Activated CD4-positive, alpha-beta T cell treated with anti-CD3 and anti-CD28 coated beads, Interleukin-2, amount 10 ng/mL, durations not matched to agents 24 days and 14 days (primary cell): ENCODE results near the gene ANKRD11. TPM values are rescaled to one million over a fixed set of nuclear protein-coding genes. Genes with fewer than 3 reads are reported as not detected.

ENCODE experiments used
- DNase-seq: peaks from one replicate; pipeline ENCODE4 v3.0.0; 2022
- H3K27ac Mint-ChIP-seq: one replicate; pipeline ENCODE4 v1.8.0; 2022; ENCODE audit warnings: mild to moderate bottlenecking, mixed read lengths
- H3K27me3 Mint-ChIP-seq: one replicate; pipeline ENCODE4 v1.8.0; 2022; ENCODE audit warnings: mixed read lengths
- H3K36me3 Mint-ChIP-seq: one replicate; pipeline ENCODE4 v1.8.0; 2022; ENCODE audit warnings: low read depth, mild to moderate bottlenecking, mixed read lengths
- H3K4me1 Mint-ChIP-seq: one replicate; pipeline ENCODE4 v1.8.0; 2021; ENCODE audit warnings: mixed read lengths
- H3K4me3 Mint-ChIP-seq: one replicate; pipeline ENCODE4 v1.8.0; 2022; ENCODE audit warnings: mild to moderate bottlenecking, moderate library complexity, mixed read lengths
- H3K9me3 Mint-ChIP-seq: one replicate; pipeline ENCODE4 v1.8.0; 2021; ENCODE audit warnings: mixed read lengths
- intact Hi-C: fragments of 100-400 bp; cut with micrococcal nuclease; formaldehyde crosslinking; loops from one replicate; pipeline ENCODE4 v1.15.1; 2023
- total RNA-seq: library from RNA; stranded (reverse); gene quantifications from 2 replicates; pipeline ENCODE4 v1.2.3, GENCODE V29; 2022

ANKRD11 gene
- total RNA-seq, 1 donor from 2014 or later = 152 TPM

GRCh38 chr16:89519881-89520280 is 29.5 kb upstream of the ANKRD11 start:
- no peak overlapping the region for H3K4me3 Mint-ChIP-seq
- intact Hi-C loops = no loop called here
- peaks cover 1% of the 10 kb centered on the region for H3K4me1 Mint-ChIP-seq
- H3K36me3 Mint-ChIP-seq = peaks cover 48% of the 10 kb centered on the region
- no peak for DNase-seq
- no peak overlapping the region for H3K27ac Mint-ChIP-seq
- no peaks in the 10 kb centered on the region for H3K27me3 Mint-ChIP-seq
- H3K9me3 Mint-ChIP-seq = no peaks in the 10 kb centered on the region

- H3K27ac Mint-ChIP-seq = no peak overlapping the region
- no peaks in the 10 kb centered on the region for H3K27me3 Mint-ChIP-seq
- no peak overlapping the region for H3K4me3 Mint-ChIP-seq
- peaks cover 50% of the 10 kb centered on the region for H3K36me3 Mint-ChIP-seq
- H3K4me1 Mint-ChIP-seq = peaks cover 3% of the 10 kb centered on the region
- no peaks in the 10 kb centered on the region for H3K9me3 Mint-ChIP-seq
- no peak for DNase-seq
- intact Hi-C loops = no loop called here
Observed at GRCh38 chr16:89517128-89517527, 26.8 kb upstream of the ANKRD11 start.

GRCh38 chr16:89512453-89512852 is 22.1 kb upstream of the ANKRD11 start:
- intact Hi-C loops = no loop called here
- no peaks in the 10 kb centered on the region for H3K27me3 Mint-ChIP-seq
- DNase-seq = no peak
- H3K36me3 Mint-ChIP-seq = peaks cover 35% of the 10 kb centered on the region
- no peak overlapping the region for H3K27ac Mint-ChIP-seq
- H3K4me1 Mint-ChIP-seq = peaks cover 10% of the 10 kb centered on the region
- H3K9me3 Mint-ChIP-seq = no peaks in the 10 kb centered on the region
- H3K4me3 Mint-ChIP-seq = no peak overlapping the region

- Mint-ChIP-seq H3K4me1 (peaks cover 16% of the 10 kb centered on the region), H3K27me3 (no peaks in the 10 kb centered on the region), H3K36me3 (peaks cover 28% of the 10 kb centered on the region), H3K27ac (no peak overlapping the region), H3K9me3 (no peaks in the 10 kb centered on the region), H3K4me3 (no peak overlapping the region)
- DNase-seq = no peak
- intact Hi-C loops = no loop called here
Observed at GRCh38 chr16:89511374-89511773, 21.0 kb upstream of the ANKRD11 start.

DNA sequence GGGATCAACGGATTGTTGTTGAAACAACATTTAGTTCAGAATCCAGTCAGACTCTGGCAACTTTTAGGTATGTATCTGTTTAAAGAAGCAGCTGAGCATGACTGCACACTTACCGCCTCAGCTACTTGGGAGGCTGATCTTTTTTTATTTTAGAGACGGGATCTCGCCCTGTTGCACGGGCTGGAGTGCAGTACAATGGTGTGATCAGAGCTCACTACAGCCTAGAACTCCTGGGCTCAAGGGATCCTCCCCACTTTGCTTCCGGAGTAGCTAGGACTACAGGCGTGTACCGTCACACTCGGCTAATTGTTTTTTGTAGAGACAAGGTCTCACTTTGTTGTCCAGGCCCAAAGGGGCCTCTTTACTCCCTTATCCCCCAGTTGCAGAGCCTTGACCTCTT is 20.2 kb upstream of the ANKRD11 start:
- H3K27ac Mint-ChIP-seq = no peak overlapping the region
- no peaks in the 10 kb centered on the region for H3K9me3 Mint-ChIP-seq
- H3K36me3 Mint-ChIP-seq = peaks cover 26% of the 10 kb centered on the region
- no peak for DNase-seq
- peaks cover 23% of the 10 kb centered on the region for H3K4me1 Mint-ChIP-seq
- peak overlapping the region; percentile 37 for H3K4me3 Mint-ChIP-seq
- intact Hi-C loops = no loop called here
- H3K27me3 Mint-ChIP-seq = no peaks in the 10 kb centered on the region

DNA sequence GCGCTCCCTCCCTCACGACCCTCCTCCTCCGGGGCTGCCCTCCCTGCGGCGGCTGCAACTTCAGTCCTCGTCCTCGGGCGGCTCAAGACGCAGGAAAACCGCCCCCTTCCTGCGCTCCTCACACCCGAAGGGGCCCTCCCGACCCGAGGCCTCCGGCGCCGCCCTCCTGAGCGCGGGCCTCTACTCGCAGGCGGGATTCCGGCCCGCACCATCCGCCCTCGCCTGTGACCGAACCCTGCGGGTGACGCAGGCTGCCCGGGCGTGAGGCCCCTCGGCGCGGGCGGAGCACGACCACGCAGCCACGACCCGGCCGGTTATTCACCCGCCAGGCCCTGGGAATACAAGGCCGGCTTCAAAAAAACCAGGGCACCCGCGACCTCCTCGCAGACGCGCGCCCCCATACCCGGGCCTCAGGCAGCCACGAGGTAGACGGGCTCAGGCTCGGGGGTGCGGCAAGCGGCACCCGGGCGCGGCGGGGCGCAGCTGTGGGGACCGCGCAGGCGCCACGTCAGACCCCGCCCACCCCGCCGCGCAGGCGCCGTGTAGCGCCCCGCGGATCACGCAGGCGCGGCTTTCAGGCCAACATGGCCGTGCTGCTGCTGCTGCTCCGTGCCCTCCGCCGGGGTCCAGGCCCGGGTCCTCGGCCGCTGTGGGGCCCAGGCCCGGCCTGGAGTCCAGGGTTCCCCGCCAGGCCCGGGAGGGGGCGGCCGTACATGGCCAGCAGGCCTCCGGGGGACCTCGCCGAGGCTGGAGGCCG is 17.7 kb upstream of the ANKRD11 start, which contains the start of gene SPG7:
Gene SPG7 (plus strand): TSS at position 570 of the 757 bp plus-strand sequence. CDS start 15 bp downstream, at position 585.
- no peaks in the 10 kb centered on the region for H3K9me3 Mint-ChIP-seq
- H3K36me3 Mint-ChIP-seq = peaks cover 16% of the 10 kb centered on the region
- H3K4me1 Mint-ChIP-seq = peaks cover 27% of the 10 kb centered on the region
- peak within 1 kb of the TSS; percentile 95 for H3K27ac Mint-ChIP-seq
- DNase-seq = peak; percentile 98
- H3K27me3 Mint-ChIP-seq = no peaks in the 10 kb centered on the region
- H3K4me3 Mint-ChIP-seq = peak within 1 kb of the TSS; percentile 95
- intact Hi-C loops = loop anchor here (1.0 to 5.0 kb wide), 5 partner anchors 18 to 291 kb away; partner anchors contain the start of genes ANKRD11 and ZNF778

DNA sequence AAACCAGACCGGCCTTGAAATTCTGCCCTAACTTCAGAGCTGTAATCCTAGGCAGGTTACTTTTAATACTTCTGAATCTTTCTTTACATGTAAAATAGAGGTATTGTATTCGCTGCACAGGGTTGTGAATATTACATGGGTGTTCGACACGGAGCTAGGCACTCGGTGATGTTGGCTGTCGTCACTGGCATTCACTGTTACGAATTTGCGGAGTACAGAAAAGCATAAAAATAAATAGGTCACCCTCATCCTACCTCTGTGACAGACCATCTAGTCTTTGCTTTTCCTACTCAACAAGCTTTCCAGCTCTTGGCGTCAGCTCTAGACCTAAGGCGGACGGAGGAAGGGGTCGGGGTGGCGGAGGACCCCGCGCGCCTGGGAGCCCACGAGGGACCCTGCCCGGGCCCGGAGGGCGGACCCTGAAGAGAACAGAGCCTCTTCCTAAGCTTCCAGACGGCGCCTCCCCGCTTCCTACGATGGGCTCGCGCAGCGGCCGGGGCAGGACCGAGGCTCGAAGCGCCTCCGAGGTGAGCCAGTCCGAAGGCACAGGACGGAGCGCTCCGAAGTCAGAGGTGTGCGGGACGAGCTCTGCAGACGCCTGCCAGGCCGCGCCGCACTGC is 17.0 kb upstream of the ANKRD11 start:
- intact Hi-C loops = loop anchor here (5.0 kb wide), 1 partner anchor 50 kb away; no protein-coding TSS in a partner anchor
- peaks cover 27% of the 10 kb centered on the region for H3K4me1 Mint-ChIP-seq
- H3K9me3 Mint-ChIP-seq = no peaks in the 10 kb centered on the region
- H3K36me3 Mint-ChIP-seq = peaks cover 13% of the 10 kb centered on the region
- no peak for DNase-seq
- H3K4me3 Mint-ChIP-seq = peak overlapping the region; percentile 95
- peak overlapping the region; percentile 83 for H3K27ac Mint-ChIP-seq
- H3K27me3 Mint-ChIP-seq = no peaks in the 10 kb centered on the region

DNA sequence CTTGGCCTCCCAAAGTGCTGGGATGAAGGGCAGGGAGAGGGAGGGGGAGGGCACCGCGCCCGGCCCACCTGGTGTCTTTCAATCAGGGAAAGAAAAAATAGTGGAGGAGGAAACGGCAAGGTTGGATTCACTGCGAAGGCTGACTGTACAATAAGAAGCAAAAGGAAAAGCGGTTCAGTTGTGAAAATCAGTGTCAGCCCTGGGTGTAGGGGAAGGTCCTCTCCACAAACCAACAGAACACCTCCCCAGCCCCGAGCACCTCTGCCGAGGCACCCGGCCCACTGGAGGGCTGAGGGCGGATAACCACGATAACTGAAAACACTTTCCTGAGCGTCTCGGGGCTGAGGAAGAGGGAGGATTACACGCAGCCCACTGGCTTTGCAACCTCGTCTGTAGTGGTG is 16.4 kb upstream of the ANKRD11 start:
- DNase-seq = peak; percentile 80
- peaks cover 11% of the 10 kb centered on the region for H3K36me3 Mint-ChIP-seq
- H3K27me3 Mint-ChIP-seq = no peaks in the 10 kb centered on the region
- peak overlapping the region; percentile 83 for H3K27ac Mint-ChIP-seq
- intact Hi-C loops = loop anchor here (5.0 kb wide), 1 partner anchor 51 kb away; no protein-coding TSS in a partner anchor
- peaks cover 27% of the 10 kb centered on the region for H3K4me1 Mint-ChIP-seq
- H3K9me3 Mint-ChIP-seq = no peaks in the 10 kb centered on the region
- peak overlapping the region; percentile 95 for H3K4me3 Mint-ChIP-seq

GRCh38 chr16:89506113-89506504 is 15.7 kb upstream of the ANKRD11 start:
- no peak for DNase-seq
- Mint-ChIP-seq H3K9me3 (no peaks in the 10 kb centered on the region), H3K27ac (peak overlapping the region; percentile 89), H3K4me1 (peaks cover 27% of the 10 kb centered on the region), H3K36me3 (peaks cover 8% of the 10 kb centered on the region), H3K4me3 (peak overlapping the region; percentile 82), H3K27me3 (no peaks in the 10 kb centered on the region)
- intact Hi-C loops = loop anchor here (5.0 kb wide), 1 partner anchor 51 kb away; no protein-coding TSS in a partner anchor

- Mint-ChIP-seq H3K27me3 (no peaks in the 10 kb centered on the region), H3K4me1 (peaks cover 27% of the 10 kb centered on the region), H3K9me3 (no peaks in the 10 kb centered on the region), H3K27ac (peak overlapping the region; percentile 89), H3K4me3 (peak overlapping the region; percentile 82), H3K36me3 (peaks cover 3% of the 10 kb centered on the region)
- intact Hi-C loops = loop anchor here (1.0 to 5.0 kb wide), 3 partner anchors 52 to 181 kb away; no protein-coding TSS in a partner anchor
- peak; percentile 94 for DNase-seq
Observed at GRCh38 chr16:89505204-89506112, 15.1 kb upstream of the ANKRD11 start.

- peaks cover 1% of the 10 kb centered on the region for H3K36me3 Mint-ChIP-seq
- no peak for DNase-seq
- intact Hi-C loops = no loop called here
- no peaks in the 10 kb centered on the region for H3K9me3 Mint-ChIP-seq
- H3K4me1 Mint-ChIP-seq = peaks cover 21% of the 10 kb centered on the region
- no peak overlapping the region for H3K27ac Mint-ChIP-seq
- no peak overlapping the region for H3K4me3 Mint-ChIP-seq
- no peaks in the 10 kb centered on the region for H3K27me3 Mint-ChIP-seq
Observed at GRCh38 chr16:89504091-89504490, 13.7 kb upstream of the ANKRD11 start.

- peaks cover 19% of the 10 kb centered on the region for H3K4me1 Mint-ChIP-seq
- H3K36me3 Mint-ChIP-seq = peaks cover 1% of the 10 kb centered on the region
- no peaks in the 10 kb centered on the region for H3K27me3 Mint-ChIP-seq
- H3K4me3 Mint-ChIP-seq = no peak overlapping the region
- intact Hi-C loops = no loop called here
- H3K27ac Mint-ChIP-seq = no peak overlapping the region
- H3K9me3 Mint-ChIP-seq = no peaks in the 10 kb centered on the region
- DNase-seq = no peak
Observed at GRCh38 chr16:89502081-89502843, 11.9 kb upstream of the ANKRD11 start.

GRCh38 chr16:89499767-89500166 is 9.4 kb upstream of the ANKRD11 start:
- intact Hi-C loops = no loop called here
- Mint-ChIP-seq H3K9me3 (no peaks in the 10 kb centered on the region), H3K36me3 (no peaks in the 10 kb centered on the region), H3K27ac (no peak overlapping the region), H3K4me1 (no peaks in the 10 kb centered on the region), H3K27me3 (no peaks in the 10 kb centered on the region), H3K4me3 (no peak overlapping the region)
- no peak for DNase-seq
